Measurements from ENCODE around the gene KCNE2. TPM values are rescaled to one million over a fixed set of nuclear protein-coding genes. Genes with fewer than 3 reads are reported as not detected.

The KCNE2 gene
- polyA plus RNA-seq, 1 donor from 2014 or later: 0.25 TPM

DNA sequence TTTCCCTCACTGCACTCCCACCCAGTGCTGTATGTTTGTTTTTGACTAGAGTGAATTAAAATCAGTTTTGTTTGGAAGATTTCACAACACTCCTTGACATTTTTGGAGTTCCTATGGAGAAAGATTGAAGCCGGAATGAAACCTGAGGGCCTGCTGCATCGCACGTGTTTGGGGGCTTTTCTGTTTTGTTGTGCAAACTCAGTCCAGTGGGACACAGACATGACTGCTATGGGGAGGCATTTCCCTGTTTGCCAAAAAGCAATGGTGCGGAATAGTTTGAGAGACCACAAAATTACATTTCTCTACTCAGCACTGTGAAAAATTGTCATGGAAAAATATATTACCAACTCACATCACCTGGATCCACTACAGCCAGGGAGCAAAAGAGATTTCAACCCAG, 43.8 kb upstream of the KCNE2 start:
- H3K4me2 ChIP-seq (ENCODE audit: low read length): no peak overlapping the region
- TF ChIP-seq EP300 (conservative IDR thresholded peaks at IDR 0.05; ENCODE audit: poor library complexity, severe bottlenecking): no peak
- no peak for TF ChIP-seq MXI1 (conservative IDR thresholded peaks at IDR 0.05; ENCODE audit: poor library complexity, severe bottlenecking)
- no peak for TF ChIP-seq RAD21 (conservative IDR thresholded peaks at IDR 0.05)
- TF ChIP-seq TAF1 (IDR thresholded peaks at IDR 0.05; ENCODE audit: low read depth): no peak
- H3K27ac ChIP-seq (ENCODE audit: low read length): no peak overlapping the region

DNA sequence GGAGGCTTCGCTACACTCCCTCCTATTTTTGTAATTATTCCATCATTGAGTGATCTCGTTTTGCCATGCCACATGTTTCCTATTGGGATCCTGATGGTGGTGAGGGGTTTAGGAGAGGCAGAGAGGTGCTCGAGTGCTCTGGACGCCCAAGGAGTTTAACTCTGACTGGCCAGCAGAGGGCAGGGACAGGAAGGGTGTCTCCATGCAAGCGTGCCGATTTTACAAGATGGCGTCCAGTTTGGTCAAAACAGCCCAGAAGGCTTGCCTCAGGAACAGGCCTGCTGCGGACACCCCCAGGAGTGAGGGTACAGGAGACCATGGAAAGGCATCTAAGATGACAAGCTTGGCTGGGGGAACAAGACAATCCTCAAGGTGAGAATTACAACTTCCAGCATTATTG, 33.8 kb upstream of the KCNE2 start:
- no peak overlapping the region for H3K27ac ChIP-seq (ENCODE audit: low read length)
- H4K20me1 ChIP-seq (ENCODE audit: insufficient read depth): no peaks in the 10 kb centered on the region
- no peak overlapping the region for H3K4me3 ChIP-seq (ENCODE audit: low read length)
- H3K27me3 ChIP-seq (ENCODE audit: insufficient read depth, low read depth, low read length): no peaks in the 10 kb centered on the region
- H3K9me2 ChIP-seq (ENCODE audit: insufficient read depth, low read length): no peaks in the 10 kb centered on the region
- no peaks in the 10 kb centered on the region for H3F3A ChIP-seq (ENCODE audit: insufficient read depth, low read length, poor library complexity, severe bottlenecking)
- no peak overlapping the region for H3K9ac ChIP-seq (ENCODE audit: low read length)
- H3K4me2 ChIP-seq (ENCODE audit: low read length): no peak overlapping the region
- no peak overlapping the region for H2AFZ ChIP-seq (ENCODE audit: low read depth, low read length)
- H3K9me3 ChIP-seq (ENCODE audit: low read length): no peaks in the 10 kb centered on the region
- no peaks in the 10 kb centered on the region for H3K79me2 ChIP-seq (replicated peaks; ENCODE audit: insufficient read depth, low read length)
- H3K36me3 ChIP-seq (ENCODE audit: insufficient read depth, low read length): no peaks in the 10 kb centered on the region
- TF ChIP-seq EZH2 (IDR thresholded peaks at IDR 0.05; ENCODE audit: borderline replicate concordance, insufficient read depth, low read length, poor library complexity, severe bottlenecking): no peak
- no peak for TF ChIP-seq MXI1 (conservative IDR thresholded peaks at IDR 0.05; ENCODE audit: poor library complexity, severe bottlenecking)
- no peak for TF ChIP-seq SMC3 (conservative IDR thresholded peaks at IDR 0.05; ENCODE audit: poor library complexity)
- TF ChIP-seq EP300 (conservative IDR thresholded peaks at IDR 0.05; ENCODE audit: poor library complexity, severe bottlenecking): no peak
- no peak for TF ChIP-seq POLR2AphosphoS5 (IDR thresholded peaks at IDR 0.05)
- no peak for TF ChIP-seq RAD21 (conservative IDR thresholded peaks at IDR 0.05)
- no peak for TF ChIP-seq TAF1 (IDR thresholded peaks at IDR 0.05; ENCODE audit: low read depth)
- TF ChIP-seq, protein P1, sequence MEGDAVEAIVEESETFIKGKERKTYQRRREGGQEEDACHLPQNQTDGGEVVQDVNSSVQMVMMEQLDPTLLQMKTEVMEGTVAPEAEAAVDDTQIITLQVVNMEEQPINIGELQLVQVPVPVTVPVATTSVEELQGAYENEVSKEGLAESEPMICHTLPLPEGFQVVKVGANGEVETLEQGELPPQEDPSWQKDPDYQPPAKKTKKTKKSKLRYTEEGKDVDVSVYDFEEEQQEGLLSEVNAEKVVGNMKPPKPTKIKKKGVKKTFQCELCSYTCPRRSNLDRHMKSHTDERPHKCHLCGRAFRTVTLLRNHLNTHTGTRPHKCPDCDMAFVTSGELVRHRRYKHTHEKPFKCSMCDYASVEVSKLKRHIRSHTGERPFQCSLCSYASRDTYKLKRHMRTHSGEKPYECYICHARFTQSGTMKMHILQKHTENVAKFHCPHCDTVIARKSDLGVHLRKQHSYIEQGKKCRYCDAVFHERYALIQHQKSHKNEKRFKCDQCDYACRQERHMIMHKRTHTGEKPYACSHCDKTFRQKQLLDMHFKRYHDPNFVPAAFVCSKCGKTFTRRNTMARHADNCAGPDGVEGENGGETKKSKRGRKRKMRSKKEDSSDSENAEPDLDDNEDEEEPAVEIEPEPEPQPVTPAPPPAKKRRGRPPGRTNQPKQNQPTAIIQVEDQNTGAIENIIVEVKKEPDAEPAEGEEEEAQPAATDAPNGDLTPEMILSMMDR (IDR thresholded peaks at IDR 0.05; ENCODE audit: poor library complexity, severe bottlenecking): no peak
- no peak for TF ChIP-seq REST (IDR thresholded peaks at IDR 0.05; ENCODE audit: borderline replicate concordance)

More for the DNA sequence above, 43.8 kb upstream of the KCNE2 start:
- no peaks in the 10 kb centered on the region for H3K79me2 ChIP-seq (replicated peaks; ENCODE audit: insufficient read depth, low read length)
- no peak overlapping the region for H2AFZ ChIP-seq (ENCODE audit: low read depth, low read length)
- H3K9me3 ChIP-seq (ENCODE audit: low read length): no peaks in the 10 kb centered on the region
- no peaks in the 10 kb centered on the region for H3K27me3 ChIP-seq (ENCODE audit: insufficient read depth, low read depth, low read length)
- no peaks in the 10 kb centered on the region for H3K36me3 ChIP-seq (ENCODE audit: insufficient read depth, low read length)
- H3K9me2 ChIP-seq (ENCODE audit: insufficient read depth, low read length): no peaks in the 10 kb centered on the region
- H4K20me1 ChIP-seq (ENCODE audit: insufficient read depth): no peaks in the 10 kb centered on the region
- no peak overlapping the region for H3K4me3 ChIP-seq (ENCODE audit: low read length)
- H3K9ac ChIP-seq (ENCODE audit: low read length): no peak overlapping the region
- no peaks in the 10 kb centered on the region for H3F3A ChIP-seq (ENCODE audit: insufficient read depth, low read length, poor library complexity, severe bottlenecking)
